IMR-90 (cell line): ENCODE results near the gene GBA2. TPM values are rescaled to one million over a fixed set of nuclear protein-coding genes. Genes with fewer than 3 reads are reported as not detected.

ENCODE experiments used
- ATAC-seq: fragments of 200-7000 bp; cut with Tn5 transposase; 2 replicates; pipeline ENCODE4 v1.9.1; 2020; ENCODE audit warnings: low read depth, mild to moderate bottlenecking, moderate library complexity
- BruUV-seq: library from RNA; stranded (reverse); fragments of 400-500 nt; replicated peaks from 2 replicates; lab custom pipeline; 2021; lab: Mats Ljungman, UMichigan
- CTCF ChIA-PET: fragments of 300-600 bp; formaldehyde crosslinking; extraction: SDS; loops from one replicate; lab custom pipeline; 2021; ENCODE audit warnings: antibody characterized with exemption; lab: Yijun Ruan, JAX
- POLR2A ChIA-PET: fragments of 300-600 bp; sonication (Branson Sonifier 250); formaldehyde crosslinking; loops from one replicate; lab custom pipeline; 2022; ENCODE audit warnings: antibody characterized with exemption; ENCODE audit not compliant: unreplicated experiment; lab: Charles Lee
- DNase-seq: peaks from one replicate; pipeline ENCODE4 v3.0.0; 2013
- H2AFZ ChIP-seq: replicated peaks from 2 replicates; pipeline ENCODE3; 2013; ENCODE audit warnings: low read length, mild to moderate bottlenecking; ENCODE audit not compliant: poor library complexity
- H2AK5ac ChIP-seq: 2 replicates; pipeline ENCODE4 v1.6.1; 2013; ENCODE audit warnings: low read depth, low read length, inconsistent platforms
- H2AK9ac ChIP-seq: replicated peaks from 2 replicates; pipeline ENCODE3; 2013; ENCODE audit warnings: mild to moderate bottlenecking, low read depth, low read length, moderate library complexity; ENCODE audit not compliant: poor library complexity
- H2BK120ac ChIP-seq: 2 replicates; pipeline ENCODE4 v1.6.1; 2013; ENCODE audit warnings: low read depth, low read length, inconsistent platforms
- H2BK15ac ChIP-seq: 3 replicates; pipeline ENCODE4 v1.6.1; 2013; ENCODE audit warnings: low read depth, low read length, inconsistent platforms
- H2BK20ac ChIP-seq: 2 replicates; pipeline ENCODE4 v1.6.1; 2013; ENCODE audit warnings: low read depth, mild to moderate bottlenecking, inconsistent platforms, low read length, moderate library complexity
- H2BK5ac ChIP-seq: 2 replicates; pipeline ENCODE4 v1.6.1; 2013; ENCODE audit warnings: mild to moderate bottlenecking, low read depth, low read length, inconsistent platforms; ENCODE audit not compliant: poor library complexity, severe bottlenecking
- H3K14ac ChIP-seq: replicated peaks from 2 replicates; pipeline ENCODE4 v1.6.1; 2013; ENCODE audit warnings: low read depth, low read length, inconsistent platforms
- H3K18ac ChIP-seq: 2 replicates; pipeline ENCODE4 v1.6.1; 2013; ENCODE audit warnings: low read depth, low read length, control low read depth
- H3K23ac ChIP-seq: 2 replicates; pipeline ENCODE4 v1.6.1; 2013; ENCODE audit warnings: low read depth, low read length, inconsistent platforms
- H3K27ac ChIP-seq: 2 replicates; pipeline ENCODE4 v1.5.1; 2013; ENCODE audit warnings: mild to moderate bottlenecking, control low read depth, low read length; ENCODE audit not compliant: insufficient read depth
- H3K27me3 ChIP-seq: 2 replicates; pipeline ENCODE4 v1.6.1; 2013; ENCODE audit warnings: low read length; ENCODE audit not compliant: control insufficient read depth, insufficient read depth
- H3K36me3 ChIP-seq: 2 replicates; pipeline ENCODE4 v1.6.1; 2013; ENCODE audit warnings: low read length, mixed read lengths; ENCODE audit not compliant: control insufficient read depth, insufficient read depth
- H3K4ac ChIP-seq: 2 replicates; pipeline ENCODE4 v1.6.1; 2013; ENCODE audit warnings: low read depth, low read length, inconsistent platforms
- H3K4me1 ChIP-seq: 2 replicates; pipeline ENCODE4 v1.6.1; 2013; ENCODE audit warnings: low read length, mixed read lengths; ENCODE audit not compliant: control insufficient read depth, insufficient read depth
- H3K4me2 ChIP-seq: 2 replicates; pipeline ENCODE4 v1.6.1; 2013; ENCODE audit warnings: low read depth, mild to moderate bottlenecking, control low read depth, low read length, moderate library complexity
- H3K4me3 ChIP-seq: 2 replicates; pipeline ENCODE4 v1.5.1; 2013; ENCODE audit warnings: low read depth, mild to moderate bottlenecking, control low read depth, low read length, moderate library complexity; ENCODE audit not compliant: insufficient read depth
- H3K56ac ChIP-seq: 2 replicates; pipeline ENCODE4 v1.6.1; 2013; ENCODE audit warnings: low read length, inconsistent platforms; ENCODE audit not compliant: insufficient read depth; ENCODE audit errors: extremely low read depth
- H3K79me1 ChIP-seq, 2 experiments: 2 replicates each; pipeline ENCODE4 v1.6.1; 2013; ENCODE audit warnings: low read length in 2 of 2, inconsistent platforms in 1 of 2, low read depth in 1 of 2
- H3K9ac ChIP-seq: 2 replicates; pipeline ENCODE4 v1.6.1; 2013; ENCODE audit warnings: low read depth, low read length, control low read depth
- H3K9me1 ChIP-seq: 2 replicates; pipeline ENCODE4 v1.6.1; 2013; ENCODE audit warnings: low read length, inconsistent platforms; ENCODE audit not compliant: insufficient read depth
- H3K9me3 ChIP-seq: 2 replicates; pipeline ENCODE4 v1.6.1; 2013; ENCODE audit warnings: low read length; ENCODE audit not compliant: control insufficient read depth, insufficient read depth
- H4K20me1 ChIP-seq: 2 replicates; pipeline ENCODE4 v1.6.1; 2013; ENCODE audit warnings: low read length, inconsistent platforms; ENCODE audit not compliant: insufficient read depth
- H4K5ac ChIP-seq: 2 replicates; pipeline ENCODE4 v1.6.1; 2013; ENCODE audit warnings: mild to moderate bottlenecking, low read depth, low read length, control low read depth
- H4K8ac ChIP-seq, 2 experiments: 2 replicates each; pipeline ENCODE4 v1.6.1; 2013; ENCODE audit warnings: low read depth in 2 of 2, low read length in 2 of 2, control low read depth in 1 of 2, inconsistent platforms in 1 of 2
- H4K91ac ChIP-seq: 2 replicates; pipeline ENCODE4 v1.6.1; 2013; ENCODE audit warnings: low read depth, low read length, inconsistent platforms; ENCODE audit not compliant: insufficient read depth
- NFE2L2 ChIP-seq: fragments of 150-350 bp; IDR thresholded peaks from 2 replicates; pipeline ENCODE4 v1.6.1; 2016; ENCODE audit warnings: low read depth, mild to moderate bottlenecking, low read length
- WGBS, 2 experiments: methylation state at CpG; one replicate each; pipeline versions ENCODE4 v1.1.5 to v1.1.7; 2013; ENCODE audit warnings: missing lambda C conversion rate in 2 of 2; ENCODE audit not compliant: insufficient read length in 1 of 2; ENCODE audit errors: extremely low coverage in 2 of 2; 5-methylcytosine and 5-hydroxymethylcytosine counted together
- dilution Hi-C: fragments of 300-500 bp; cut with HindIII; formaldehyde crosslinking; loops from one replicate; pipeline ENCODE4 v1.14.3; 2018; ENCODE audit warnings: low sequenced_read_pairs; ENCODE audit not compliant: unreplicated experiment
- in situ Hi-C: fragments of 300-500 bp; cut with MboI; formaldehyde crosslinking; loops from 3 replicates; pipeline ENCODE4 v1.14.3; 2019; ENCODE audit warnings: low sequenced_read_pairs, inconsistent platforms, mixed read lengths
- intact Hi-C: fragments of 100-400 bp; cut with micrococcal nuclease; formaldehyde crosslinking; loops from 2 replicates; pipeline ENCODE4 v1.10.0; 2022
- polyA plus RNA-seq, 3 experiments: library from polyadenylated mRNA; depleted of rRNA; stranded (reverse); fragments of >200 nt; gene quantifications; 2 replicates each; pipeline ENCODE4 v1.2.3, GENCODE V29; 2012; ENCODE audit warnings: low replicate concordance in 1 of 3
- total RNA-seq: library from RNA; depleted of rRNA; stranded (reverse); fragments of >200 nt; gene quantifications from 2 replicates; pipeline ENCODE4 v1.2.3, GENCODE V29; 2012
- TF ChIP-seq, protein P1 (sequence below): conservative IDR thresholded peaks from 2 replicates; pipeline ENCODE4 v1.5.1; 2012; ENCODE audit warnings: mild to moderate bottlenecking, low read depth, low read length, improper control_type of control experiment

Gene GBA2
- total and polyA plus RNA-seq, 2 of the 4 experiments (the other 2 are of a cell fraction): 18.1 to 38.2 TPM

DNA sequence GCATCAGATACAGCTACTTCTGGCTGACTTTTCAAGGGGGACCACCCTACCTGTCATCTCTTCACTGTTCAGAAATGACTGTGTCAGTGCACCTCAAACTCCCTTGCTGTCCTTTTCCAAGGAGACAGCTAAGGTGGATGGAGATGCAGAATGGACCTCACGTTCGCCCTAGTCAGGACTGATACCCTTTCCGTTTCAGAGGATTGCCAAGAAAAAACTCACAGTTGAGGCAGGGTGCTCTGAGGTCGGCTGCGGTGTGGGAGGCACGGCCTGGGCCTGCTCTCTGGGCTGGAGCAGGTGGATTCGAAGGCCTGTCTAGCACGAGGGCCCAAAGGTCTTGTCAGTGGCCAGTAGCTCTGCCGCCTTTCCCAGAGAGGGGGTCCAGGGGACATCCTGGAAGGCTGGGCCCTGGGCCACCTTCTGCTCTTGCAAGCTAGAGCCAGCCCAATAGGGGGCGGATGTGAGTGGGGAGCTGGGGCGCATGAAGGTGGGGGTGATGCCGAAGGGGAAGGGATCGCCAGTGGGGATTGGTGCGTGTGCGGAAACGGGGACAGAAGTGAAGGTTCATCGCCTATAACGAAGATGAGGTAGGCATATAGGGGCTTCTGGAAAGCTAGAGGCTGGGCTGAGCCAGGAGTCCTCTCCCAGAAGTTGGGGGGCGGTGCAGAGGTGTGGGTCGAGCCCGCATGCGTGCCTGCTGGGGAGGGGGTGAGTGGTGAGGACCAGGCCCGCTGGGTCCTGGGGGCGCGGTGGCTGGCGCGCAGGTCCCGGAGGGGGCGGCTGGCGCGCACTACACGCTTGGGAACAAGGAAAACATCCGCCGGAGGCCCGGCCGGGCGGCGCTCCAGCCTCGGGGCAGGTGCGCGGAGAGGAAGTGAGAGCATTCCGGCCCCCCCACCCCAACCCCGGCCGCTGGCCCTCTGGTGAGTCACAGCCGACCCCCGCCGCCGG is 7.5 kb upstream of the GBA2 start:
- intact Hi-C loops: no loop called here
- no peak overlapping the region for H3K9ac ChIP-seq
- dilution Hi-C loops: no loop called here
- H3K9me3 ChIP-seq: no peaks in the 10 kb centered on the region
- peak overlapping the region; percentile 73 for H2AK9ac ChIP-seq
- H3K23ac ChIP-seq: no peak overlapping the region; the same call in 1 of the 2 replicates
- no peak overlapping the region for H2BK15ac ChIP-seq
- H3K4me1 ChIP-seq: peaks cover 7% of the 10 kb centered on the region; the same call in 1 of the 2 replicates
- H3K4ac ChIP-seq: no peak overlapping the region
- no peak overlapping the region for H3K18ac ChIP-seq
- no peaks in the 10 kb centered on the region for H3K79me1 ChIP-seq
- peaks cover 31% of the 10 kb centered on the region for H3K36me3 ChIP-seq
- H4K8ac ChIP-seq: no peak overlapping the region
- no peak overlapping the region for H3K27ac ChIP-seq
- peaks cover 2% of the 10 kb centered on the region; the same call in 1 of the 2 replicates for H3K27me3 ChIP-seq
- no TSS peak for BruUV-seq
- peak overlapping the region; percentile 65; the same call in 1 of the 2 replicates for H2AK5ac ChIP-seq
- H3K4me2 ChIP-seq: peak overlapping the region; percentile 55
- no peak overlapping the region for H2BK120ac ChIP-seq
- no peak overlapping the region for H4K91ac ChIP-seq
- peak overlapping the region; percentile 53 for H2AFZ ChIP-seq
- no peak overlapping the region for H3K56ac ChIP-seq
- no peak for TF ChIP-seq NFE2L2
- TF ChIP-seq, protein P1, sequence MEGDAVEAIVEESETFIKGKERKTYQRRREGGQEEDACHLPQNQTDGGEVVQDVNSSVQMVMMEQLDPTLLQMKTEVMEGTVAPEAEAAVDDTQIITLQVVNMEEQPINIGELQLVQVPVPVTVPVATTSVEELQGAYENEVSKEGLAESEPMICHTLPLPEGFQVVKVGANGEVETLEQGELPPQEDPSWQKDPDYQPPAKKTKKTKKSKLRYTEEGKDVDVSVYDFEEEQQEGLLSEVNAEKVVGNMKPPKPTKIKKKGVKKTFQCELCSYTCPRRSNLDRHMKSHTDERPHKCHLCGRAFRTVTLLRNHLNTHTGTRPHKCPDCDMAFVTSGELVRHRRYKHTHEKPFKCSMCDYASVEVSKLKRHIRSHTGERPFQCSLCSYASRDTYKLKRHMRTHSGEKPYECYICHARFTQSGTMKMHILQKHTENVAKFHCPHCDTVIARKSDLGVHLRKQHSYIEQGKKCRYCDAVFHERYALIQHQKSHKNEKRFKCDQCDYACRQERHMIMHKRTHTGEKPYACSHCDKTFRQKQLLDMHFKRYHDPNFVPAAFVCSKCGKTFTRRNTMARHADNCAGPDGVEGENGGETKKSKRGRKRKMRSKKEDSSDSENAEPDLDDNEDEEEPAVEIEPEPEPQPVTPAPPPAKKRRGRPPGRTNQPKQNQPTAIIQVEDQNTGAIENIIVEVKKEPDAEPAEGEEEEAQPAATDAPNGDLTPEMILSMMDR: peak; percentile 33
- H3K9me1 ChIP-seq: peaks cover 5% of the 10 kb centered on the region
- no peak overlapping the region for H4K5ac ChIP-seq
- in situ Hi-C loops: no loop called here
- no peak overlapping the region for H3K14ac ChIP-seq
- ChIA-PET CTCF (interaction anchor here (0.5 kb wide), 1 partner anchor 16 kb away, joined by 3 read pairs; no protein-coding TSS in a partner anchor), POLR2A (interaction anchor here (0.6 kb wide), 1 partner anchor 13 kb away, joined by 4 read pairs; no protein-coding TSS in a partner anchor)
- WGBS, 2 experiments: 67% methylated on average over 8 of the region's 48 CpGs; no CpG with 5 or more reads in 1 of the 2 experiments
- H4K20me1 ChIP-seq: no peaks in the 10 kb centered on the region
- H2BK20ac ChIP-seq: no peak overlapping the region
- no peak overlapping the region for H3K4me3 ChIP-seq
- ATAC-seq (peak; percentile 66), DNase-seq (no peak)
- H2BK5ac ChIP-seq: no peak overlapping the region
